GM21576 (cell line): Measurements from ENCODE around the gene KCND2.
"Not testable (repeated sequence)": the region's sequence is repeated elsewhere in the genome, so short reads cannot be mapped to it uniquely, and the experiment has no call there.

ENCODE experiments used
- ATAC-seq: cut with Tn5 transposase; IDR thresholded peaks from one replicate; pipeline ENCODE4 v1.9.1; 2021; ENCODE audit warnings: mild to moderate bottlenecking, moderate library complexity; ENCODE audit not compliant: unreplicated experiment

Gene KCND2

GRCh38 chr7:120691915-120692314, 418.9 kb downstream of the KCND2 start:
- no peak for ATAC-seq

DNA sequence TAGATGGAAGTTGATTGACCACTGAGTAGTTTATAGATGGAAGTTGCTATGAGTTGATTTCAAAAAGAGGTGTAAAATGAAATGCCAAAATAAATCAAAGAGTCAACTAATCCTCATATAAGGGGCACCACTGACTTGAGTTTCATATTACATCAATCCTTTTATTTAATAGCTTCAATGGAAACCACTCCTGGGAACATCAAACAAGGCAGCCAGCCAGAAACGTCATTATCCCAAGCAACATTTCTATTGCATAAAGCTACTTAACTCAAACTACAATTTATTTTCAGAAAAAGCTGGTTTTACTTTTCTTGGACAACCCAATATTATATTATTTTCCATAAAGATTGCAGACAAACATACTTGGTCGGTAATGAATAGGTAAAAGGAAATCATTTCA, 422.9 kb downstream of the KCND2 start:
- no peak for ATAC-seq

DNA sequence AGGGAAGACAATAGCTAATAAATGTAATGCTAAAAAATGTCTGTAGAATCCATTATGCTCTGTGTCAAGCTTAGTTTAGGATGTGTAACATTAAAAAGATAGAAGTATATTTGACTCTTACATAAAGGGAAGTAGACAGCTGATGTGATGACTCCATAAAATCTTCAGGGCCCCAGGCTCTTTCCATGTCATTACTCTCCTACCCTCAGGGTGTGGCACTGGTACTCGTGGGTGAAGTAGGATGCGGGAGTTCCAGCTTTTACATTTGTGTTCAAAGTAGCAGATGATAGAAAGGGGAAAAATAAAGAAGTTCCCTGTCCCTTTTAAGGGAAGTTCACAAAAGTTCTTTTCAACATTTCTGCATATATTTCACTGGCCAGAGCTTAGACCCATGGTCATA, 427.8 kb downstream of the KCND2 start:
- ATAC-seq, result no peak

DNA sequence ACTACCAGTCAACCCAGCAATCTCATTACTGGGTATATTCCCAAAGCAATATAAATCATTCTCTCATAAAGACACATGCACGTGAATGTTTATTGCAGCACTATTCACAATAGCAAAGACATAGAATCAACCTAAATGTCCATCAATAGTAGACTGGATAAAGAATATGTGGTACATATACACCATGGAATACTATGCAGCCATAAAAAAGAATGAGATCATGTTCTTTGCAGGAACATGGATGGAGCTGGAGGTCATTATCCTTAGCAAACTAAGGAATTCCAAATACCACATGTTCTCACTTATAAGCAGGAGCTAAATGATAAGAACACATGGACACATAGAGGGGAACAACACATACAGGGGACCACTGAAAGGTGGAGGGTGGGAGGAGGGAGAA, 429.4 kb downstream of the KCND2 start:
- not testable (repeated sequence) for ATAC-seq

- no peak for ATAC-seq
Measured at GRCh38 chr7:120703585-120704240, 430.7 kb downstream of the KCND2 start.

GRCh38 chr7:120709252-120709971, 436.4 kb downstream of the KCND2 start:
- ATAC-seq, result no peak

- ATAC-seq, result no peak
Measured at GRCh38 chr7:120709972-120710320, 437.0 kb downstream of the KCND2 start.

GRCh38 chr7:120714945-120715344, 442.0 kb downstream of the KCND2 start:
- no peak for ATAC-seq

DNA sequence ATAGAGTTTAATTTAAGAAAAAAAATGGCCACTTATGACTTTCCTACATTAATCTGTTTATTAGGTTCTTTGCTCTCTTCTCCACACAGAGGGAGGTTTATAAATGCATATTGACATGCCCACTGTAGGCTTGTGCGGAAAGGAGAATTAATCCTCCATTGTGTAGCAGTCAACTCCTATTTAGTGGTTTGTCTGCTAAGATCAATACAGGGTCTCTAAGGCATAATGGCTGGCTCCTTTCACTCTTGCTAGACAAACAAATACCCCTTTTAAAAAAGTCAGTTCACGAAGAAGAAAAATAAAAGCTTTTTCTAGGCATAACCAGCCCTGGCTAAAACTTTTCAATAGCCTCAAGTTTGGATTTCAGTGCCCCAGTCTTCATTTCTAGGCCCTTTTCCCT, 443.3 kb downstream of the KCND2 start:
- no peak for ATAC-seq

GRCh38 chr7:120717166-120717565, 444.2 kb downstream of the KCND2 start:
- ATAC-seq, result no peak

- ATAC-seq, result no peak
Measured at GRCh38 chr7:120718361-120718760, 445.4 kb downstream of the KCND2 start.

- no peak for ATAC-seq
Measured at GRCh38 chr7:120720317-120720716, 447.3 kb downstream of the KCND2 start.

DNA sequence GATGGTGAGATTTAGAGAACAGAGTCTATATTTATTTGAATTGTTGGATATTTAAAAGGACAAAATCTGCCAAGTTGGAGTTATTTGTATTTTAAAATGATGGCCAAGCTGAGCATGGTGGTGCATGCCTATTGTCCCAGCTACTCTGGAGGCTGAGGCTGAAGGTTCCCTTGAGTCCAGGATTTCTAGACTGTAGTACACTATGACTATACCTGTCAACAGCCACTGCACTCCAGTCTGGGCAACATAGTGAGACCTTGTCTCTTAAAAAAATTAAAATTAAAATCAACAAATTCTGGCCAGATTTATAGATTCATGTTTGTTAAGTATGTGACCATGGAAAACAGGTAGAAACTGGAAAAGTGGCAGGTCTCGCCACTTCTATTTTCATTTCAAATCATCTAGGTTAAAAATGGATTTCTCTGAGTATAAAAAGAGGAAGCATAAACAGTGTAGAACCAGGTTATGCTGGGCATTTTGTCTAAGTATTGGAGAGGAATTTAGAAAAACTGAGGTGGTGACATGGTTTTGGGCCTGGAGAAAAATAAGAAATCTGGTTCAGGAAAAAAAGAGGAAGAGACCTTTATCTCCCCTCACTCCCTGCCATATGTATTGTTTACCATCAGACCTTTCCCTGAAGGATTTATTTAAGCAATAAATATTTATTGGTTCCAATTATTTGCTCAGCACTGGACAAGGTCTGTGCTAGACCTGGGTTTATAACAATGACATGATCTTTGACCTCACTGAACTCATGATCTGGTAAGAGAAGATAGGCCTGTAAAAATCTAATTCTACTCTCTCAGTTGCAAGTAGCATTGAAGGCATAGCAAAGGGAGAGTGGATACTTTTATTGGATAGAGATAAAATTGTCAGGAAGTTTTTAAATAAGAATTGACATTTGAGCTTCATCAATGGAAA, 450.8 kb downstream of the KCND2 start:
- no peak for ATAC-seq

DNA sequence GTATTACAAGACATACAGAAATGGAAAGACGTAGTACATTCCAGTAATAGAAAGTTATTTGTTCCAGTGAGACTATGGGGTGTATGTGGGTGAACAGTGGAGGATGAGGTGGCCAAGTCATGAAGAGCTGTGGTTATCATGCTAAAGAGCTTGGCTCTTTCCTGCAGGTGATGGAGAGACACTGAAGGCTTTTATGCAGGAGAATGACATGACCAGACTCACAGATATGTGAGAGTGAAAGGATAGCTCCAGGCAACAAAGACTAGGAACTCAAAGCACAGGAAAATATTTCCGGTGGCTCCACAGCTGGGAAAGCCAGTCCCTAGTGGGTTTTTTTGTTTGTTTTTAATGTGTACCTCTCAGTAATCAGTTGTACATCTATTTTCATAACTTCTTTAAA, 451.5 kb downstream of the KCND2 start:
- no peak for ATAC-seq

DNA sequence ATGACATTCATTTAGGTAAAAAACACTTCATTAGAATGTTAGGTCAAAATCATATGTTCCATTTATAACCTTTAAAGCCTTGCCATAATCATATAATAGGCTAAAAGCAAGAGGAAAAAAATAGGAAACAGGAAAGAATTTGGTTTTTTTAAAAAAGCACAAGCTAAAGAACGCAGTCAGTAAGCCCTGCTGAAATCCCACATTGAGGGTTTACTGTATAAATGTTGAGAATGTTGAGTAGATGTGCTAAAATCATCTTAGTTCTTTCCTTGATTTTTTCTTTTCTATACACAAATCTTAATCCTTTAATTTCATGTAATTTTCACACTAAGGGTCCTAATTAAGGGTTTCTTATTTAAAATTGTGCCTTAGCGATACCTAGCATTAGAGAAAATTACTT, 452.0 kb downstream of the KCND2 start:
- no peak for ATAC-seq

DNA sequence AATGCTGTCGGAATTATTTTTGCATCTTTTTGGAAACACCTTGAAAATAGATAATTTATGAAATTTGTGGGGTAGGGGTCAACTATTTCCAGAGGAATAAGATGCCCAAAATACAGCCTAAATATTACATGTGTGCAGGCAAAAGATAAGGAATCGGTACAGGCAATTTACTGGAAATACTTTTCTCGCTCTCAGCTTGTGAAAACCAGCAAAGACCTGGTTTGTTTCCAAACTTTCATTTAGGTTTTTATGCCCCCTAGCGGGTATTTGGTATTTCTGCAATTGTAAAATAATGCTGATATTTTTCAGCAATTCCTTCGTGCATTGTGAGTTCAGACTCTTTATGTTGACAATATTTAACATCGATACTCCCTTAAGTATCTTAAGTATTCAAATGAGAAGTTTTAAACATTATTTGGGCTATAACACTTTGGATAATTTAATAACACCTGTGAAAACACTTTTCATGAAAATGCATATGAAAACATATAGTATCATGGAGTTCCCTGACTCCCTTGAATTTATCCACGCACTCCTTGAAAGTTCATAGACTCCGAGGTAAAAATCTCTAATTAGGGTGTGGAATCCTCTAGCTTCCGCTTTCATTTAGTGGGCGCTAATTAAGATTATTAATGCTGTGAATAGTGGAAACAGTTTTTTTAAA, 452.5 kb downstream of the KCND2 start:
- no peak for ATAC-seq

- ATAC-seq, result no peak
Measured at GRCh38 chr7:120729245-120729644, 456.3 kb downstream of the KCND2 start.

DNA sequence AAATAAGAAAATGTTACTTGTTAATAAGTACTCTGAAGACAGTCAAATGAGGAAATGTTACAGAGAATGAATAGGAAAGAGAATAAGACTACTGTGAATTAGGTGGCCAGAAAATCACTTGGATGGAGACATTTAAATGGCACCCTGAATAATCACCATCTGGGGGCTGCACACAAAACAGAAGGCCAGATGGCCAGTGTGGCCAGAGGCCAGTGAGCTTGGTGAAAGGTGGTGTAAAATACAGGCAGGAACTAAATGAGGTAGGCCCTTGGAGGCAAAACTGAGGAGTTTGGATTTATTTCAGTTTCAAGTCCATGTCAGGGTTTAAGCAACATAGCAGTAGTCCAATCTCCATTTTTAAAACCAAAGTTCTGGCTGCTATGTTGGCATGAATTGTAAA, 458.3 kb downstream of the KCND2 start:
- ATAC-seq, result no peak

DNA sequence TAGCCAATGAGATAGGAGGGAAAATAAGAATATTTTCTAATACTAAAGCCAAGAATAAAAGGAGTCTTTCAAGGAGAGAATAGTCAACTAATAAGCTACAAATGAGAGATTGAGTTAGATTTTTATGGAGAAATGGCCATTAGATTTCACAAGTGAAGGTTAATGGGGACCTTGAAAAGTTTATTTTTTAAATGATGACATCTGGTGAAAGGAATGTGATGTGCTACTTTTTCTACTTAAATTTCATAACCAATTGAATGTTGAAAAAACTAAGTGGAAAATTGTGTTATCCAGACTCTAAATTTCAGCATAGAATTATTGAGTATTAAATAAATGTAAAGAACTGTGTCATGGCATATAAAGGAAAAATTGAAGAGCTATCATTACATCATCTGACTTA, 459.3 kb downstream of the KCND2 start:
- no peak for ATAC-seq

DNA sequence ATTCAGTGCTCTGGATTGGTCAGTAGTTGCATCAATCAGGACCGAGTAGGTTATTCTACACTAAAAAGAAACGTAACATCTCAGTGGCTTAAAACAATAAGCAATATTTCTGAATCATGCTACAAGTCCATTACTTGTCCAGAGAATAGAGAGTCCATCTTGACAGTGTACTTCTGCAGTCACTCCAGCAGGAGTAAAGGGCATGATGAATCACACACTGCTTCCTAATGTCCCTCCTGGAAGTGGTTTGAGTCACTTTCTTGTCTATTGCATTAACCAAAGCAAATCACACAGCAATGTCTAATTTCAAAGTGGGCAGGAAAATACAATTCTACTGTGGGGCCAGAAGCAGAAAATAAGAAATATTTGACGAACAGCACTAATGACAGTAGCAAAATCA, 460.2 kb downstream of the KCND2 start:
- ATAC-seq, result no peak

DNA sequence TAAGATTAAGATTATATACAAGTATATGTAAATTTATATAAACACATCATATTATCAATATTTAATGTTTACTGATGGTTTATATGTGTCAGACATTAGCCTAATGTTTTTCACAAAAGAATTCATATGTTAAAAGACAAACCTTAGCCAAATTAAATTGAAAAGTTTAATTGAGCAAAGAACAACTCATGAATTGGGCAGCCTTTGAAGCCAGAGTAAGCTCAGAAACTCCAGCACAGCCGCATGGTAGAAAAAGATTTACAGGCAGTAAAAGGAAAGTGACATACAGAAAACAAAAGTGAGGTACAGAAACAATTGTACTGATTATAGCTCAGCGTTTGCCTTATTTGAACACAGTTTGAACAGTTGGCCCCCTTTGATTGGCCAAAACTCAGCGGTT, 460.9 kb downstream of the KCND2 start:
- no peak for ATAC-seq
